Measurements from ENCODE around the gene HEYL. TPM values are rescaled to one million over a fixed set of nuclear protein-coding genes. Genes with fewer than 3 reads are reported as not detected.

The HEYL gene
- total and polyA plus RNA-seq, 2 of the 8 experiments (the other 6 are each of a cell fraction or from before 2014, with no cell fraction given): 1.8 to 3.1 TPM

GRCh38 chr1:39657402-39657801 lies 18.0 kb upstream of the HEYL start:
- Histone ChIP-seq H4K20me1 (replicated peaks in 1 of 2; ENCODE audit: control insufficient read depth in 1 of 2, insufficient read depth in 2 of 2, low read length in 2 of 2) (peaks cover 0 to 2% of the 10 kb centered on the region in 2 experiments), H2BK20ac (ENCODE audit: low read length) (no peak overlapping the region), H3K27ac (ENCODE audit: low read depth, low read length) (no peak overlapping the region), H2AFZ (ENCODE audit: low read length) (no peak overlapping the region), H3K4ac (replicated peaks; ENCODE audit: insufficient read length, low read depth, low read length) (no peak overlapping the region), H3K36me3 (ENCODE audit: control insufficient read depth in 2 of 4, insufficient read depth in 4 of 4, low read length in 3 of 4) (no peaks in the 10 kb centered on the region), H3K27me3 (replicated peaks in 1 of 4; ENCODE audit: control insufficient read depth in 3 of 4, extremely low read depth in 1 of 4, insufficient read depth in 3 of 4, low read length in 3 of 4) (peaks cover 0 to 37% (median 18%) of the 10 kb centered on the region in 4 experiments; a peak in 4 of 7 replicates), H2BK5ac (ENCODE audit: low read depth, low read length) (0 out of 2 replicates have a peak overlapping the region, but pooled peaks have one; percentile 44), H3K79me2 (ENCODE audit: control insufficient read depth in 1 of 2, insufficient read depth in 2 of 2, low read length in 2 of 2) (no peaks in the 10 kb centered on the region), H4K8ac (ENCODE audit: extremely low read depth, insufficient read depth, low read length) (no peak overlapping the region), H2AK5ac (ENCODE audit: low read depth, low read length) (no peak overlapping the region), H3K4me3 (ENCODE audit: extremely low read depth in 1 of 4, insufficient read depth in 2 of 4, low read depth in 3 of 4, low read length in 4 of 4) (no peak overlapping the region), H2BK15ac (ENCODE audit: low read length) (no peak overlapping the region), H3K4me2 (ENCODE audit: insufficient read depth in 1 of 2, low read depth in 2 of 2, low read length in 2 of 2) (no peak overlapping the region), H3K23me2 (ENCODE audit: low read depth, low read length) (no peaks in the 10 kb centered on the region), H2BK12ac (ENCODE audit: low read depth, low read length) (no peak overlapping the region), H3K9ac (replicated peaks in 1 of 4; ENCODE audit: extremely low read depth in 1 of 4, low read depth in 3 of 4, low read length in 3 of 4) (no peak overlapping the region), H3K9me3 (ENCODE audit: insufficient read depth in 2 of 2, low read depth in 1 of 2, low read length in 1 of 2) (no peaks in the 10 kb centered on the region), H4K91ac (replicated peaks; ENCODE audit: insufficient read length, low read length) (no peak overlapping the region), H2BK120ac (replicated peaks; ENCODE audit: low read depth, low read length) (no peak overlapping the region), H3K79me1 (ENCODE audit: low read depth, low read length) (no peaks in the 10 kb centered on the region), H3K18ac (ENCODE audit: extremely low read depth, low read length) (no peak overlapping the region), H3K14ac (ENCODE audit: insufficient read length) (no peak overlapping the region), H3K4me1 (replicated peaks in 1 of 4; ENCODE audit: control insufficient read depth in 3 of 4, insufficient read depth in 4 of 4, low read length in 3 of 4) (no peaks in the 10 kb centered on the region), H4K5ac (ENCODE audit: insufficient read length, low read depth, low read length) (no peak overlapping the region), H3K56ac (replicated peaks; ENCODE audit: insufficient read length, low read depth, low read length) (no peak overlapping the region), H3K23ac (ENCODE audit: insufficient read length) (no peak overlapping the region)
- ChIA-PET POLR2A (ENCODE audit: partially characterized antibody) (interaction anchor here (1.4 to 2.8 kb wide), 3 partner anchors 10 to 84 kb away, joined by 3 to 11 read pairs (median 4); no protein-coding TSS in a partner anchor), CTCF (ENCODE audit: partially characterized antibody) (interaction anchor here (0.6 to 17.8 kb wide), 37 partner anchors 9 to 711 kb away, joined by 3 to 469 read pairs (median 6); partner anchors contain the start of genes HEYL, HPCAL4, NT5C1A and PPIE)
- DNase-seq (ENCODE audit: low read depth in 1 of 2, low spot score in 2 of 2) (no peak), FAIRE-seq (no peak)
- WGBS, 2 experiments (ENCODE audit: extremely low coverage in 1 of 2, insufficient coverage in 1 of 2, insufficient read length in 1 of 2, insufficient replicate concordance in 2 of 2, low coverage in 1 of 2, low lambda C conversion rate in 2 of 2, missing lambda C conversion rate in 1 of 2): 64% methylated on average over 3 of the region's 3 CpGs; no CpG with 5 or more reads in 1 of the 2 experiments
- no peak for TF ChIP-seq YY1 (IDR thresholded peaks at IDR 0.05; ENCODE audit: low read depth, low read length)
- TF ChIP-seq MAFK (IDR thresholded peaks at IDR 0.05; ENCODE audit: low read depth, low read length): no peak
- TF ChIP-seq SAP30 (IDR thresholded peaks at IDR 0.05; ENCODE audit: insufficient read depth, insufficient replicate concordance, low read length): no peak
- no peak for TF ChIP-seq ZNF274 (IDR thresholded peaks at IDR 0.05; ENCODE audit: borderline replicate concordance, extremely low read depth, low read length)
- no peak for TF ChIP-seq EGR1 (IDR thresholded peaks at IDR 0.05; ENCODE audit: borderline replicate concordance, low read depth, low read length)
- TF ChIP-seq BACH1 (IDR thresholded peaks at IDR 0.05; ENCODE audit: low read length): no peak
- TF ChIP-seq EZH2 (IDR thresholded peaks at IDR 0.05; ENCODE audit: low read depth, low read length, severe bottlenecking): no peak
- TF ChIP-seq, protein P1, sequence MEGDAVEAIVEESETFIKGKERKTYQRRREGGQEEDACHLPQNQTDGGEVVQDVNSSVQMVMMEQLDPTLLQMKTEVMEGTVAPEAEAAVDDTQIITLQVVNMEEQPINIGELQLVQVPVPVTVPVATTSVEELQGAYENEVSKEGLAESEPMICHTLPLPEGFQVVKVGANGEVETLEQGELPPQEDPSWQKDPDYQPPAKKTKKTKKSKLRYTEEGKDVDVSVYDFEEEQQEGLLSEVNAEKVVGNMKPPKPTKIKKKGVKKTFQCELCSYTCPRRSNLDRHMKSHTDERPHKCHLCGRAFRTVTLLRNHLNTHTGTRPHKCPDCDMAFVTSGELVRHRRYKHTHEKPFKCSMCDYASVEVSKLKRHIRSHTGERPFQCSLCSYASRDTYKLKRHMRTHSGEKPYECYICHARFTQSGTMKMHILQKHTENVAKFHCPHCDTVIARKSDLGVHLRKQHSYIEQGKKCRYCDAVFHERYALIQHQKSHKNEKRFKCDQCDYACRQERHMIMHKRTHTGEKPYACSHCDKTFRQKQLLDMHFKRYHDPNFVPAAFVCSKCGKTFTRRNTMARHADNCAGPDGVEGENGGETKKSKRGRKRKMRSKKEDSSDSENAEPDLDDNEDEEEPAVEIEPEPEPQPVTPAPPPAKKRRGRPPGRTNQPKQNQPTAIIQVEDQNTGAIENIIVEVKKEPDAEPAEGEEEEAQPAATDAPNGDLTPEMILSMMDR (IDR thresholded peaks at IDR 0.05; ENCODE audit: control extremely low read depth in 1 of 3, insufficient read depth in 1 of 3, low read depth in 1 of 3, low read length in 3 of 3): no peak
- no peak for TF ChIP-seq TAF7 (optimal IDR thresholded peaks at IDR 0.05; ENCODE audit: borderline replicate concordance, low read depth, low read length)
- TF ChIP-seq, protein P2, sequence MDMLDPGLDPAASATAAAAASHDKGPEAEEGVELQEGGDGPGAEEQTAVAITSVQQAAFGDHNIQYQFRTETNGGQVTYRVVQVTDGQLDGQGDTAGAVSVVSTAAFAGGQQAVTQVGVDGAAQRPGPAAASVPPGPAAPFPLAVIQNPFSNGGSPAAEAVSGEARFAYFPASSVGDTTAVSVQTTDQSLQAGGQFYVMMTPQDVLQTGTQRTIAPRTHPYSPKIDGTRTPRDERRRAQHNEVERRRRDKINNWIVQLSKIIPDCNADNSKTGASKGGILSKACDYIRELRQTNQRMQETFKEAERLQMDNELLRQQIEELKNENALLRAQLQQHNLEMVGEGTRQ (IDR thresholded peaks at IDR 0.05; ENCODE audit: low read length): no peak
